BE2C (cell line): ENCODE data around the gene MYCN.
A peak's percentile ranks its signal among the peaks of the same experiment; 100 is the strongest.

Experiments
- DNase-seq: peaks from one replicate; pipeline ENCODE4 v3.0.0-alpha.2; 2020
- H3K27me3 ChIP-seq: fragments of 250-450 bp; sonication (Bioruptor Pico); 2 replicates; pipeline ENCODE4 v1.5.1; 2020; ENCODE audit warnings: mild to moderate bottlenecking
- H3K36me3 ChIP-seq: fragments of 250-450 bp; sonication (Bioruptor Pico); 2 replicates; pipeline ENCODE4 v1.5.1; 2020; ENCODE audit warnings: mild to moderate bottlenecking
- H3K4me1 ChIP-seq: fragments of 250-450 bp; sonication (Bioruptor Pico); 2 replicates; pipeline ENCODE4 v1.5.1; 2020
- H3K4me3 ChIP-seq: 2 replicates; pipeline ENCODE4 v1.5.1; 2011; ENCODE audit warnings: low read depth, low read length
- H3K9me3 ChIP-seq: fragments of 250-450 bp; sonication (Bioruptor Pico); 2 replicates; pipeline ENCODE4 v1.5.1; 2020
- TF ChIP-seq, protein P1 (sequence below): IDR thresholded peaks from 2 replicates; pipeline ENCODE4 v1.5.1; 2012; ENCODE audit warnings: mild to moderate bottlenecking, low read depth, low read length

MYCN gene

DNA sequence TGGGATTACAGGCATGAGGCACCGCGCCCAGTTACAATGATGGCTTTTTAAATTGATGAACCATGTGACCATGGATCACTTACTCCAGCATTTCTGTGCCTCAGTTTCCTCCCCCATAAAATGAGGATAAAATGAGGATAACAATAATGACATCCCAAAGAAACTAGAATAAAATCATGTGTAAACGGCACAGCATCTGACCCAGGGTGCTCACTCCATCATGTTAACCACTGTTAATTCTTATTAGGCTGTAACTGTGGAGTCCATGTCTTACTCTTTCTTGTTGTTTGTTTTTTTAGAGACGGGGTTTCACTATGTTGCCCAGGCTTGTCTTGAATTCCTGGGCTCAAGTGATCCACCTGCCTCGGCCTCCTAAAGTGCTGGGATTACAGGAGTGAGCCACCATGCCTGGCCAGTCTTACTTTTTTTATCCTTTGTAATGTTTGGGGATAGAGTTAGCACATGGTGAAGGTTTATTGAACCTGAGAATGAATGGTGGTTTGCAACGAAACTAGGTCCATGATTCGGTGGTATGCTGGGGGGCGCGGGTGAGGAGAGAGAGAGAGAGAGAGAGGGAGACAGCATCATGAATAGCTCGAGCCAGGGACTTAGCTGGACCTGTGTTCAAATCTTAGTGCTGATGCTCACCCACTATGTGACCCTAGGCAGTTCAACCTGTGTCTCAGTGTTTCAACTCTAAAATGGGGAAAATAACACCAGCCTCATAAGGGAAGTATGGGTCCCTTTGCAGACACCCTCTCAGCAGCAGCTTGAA lies 52.3 kb downstream of the MYCN start:
- no peaks in the 10 kb centered on the region for H3K27me3 ChIP-seq
- peaks cover 13% of the 10 kb centered on the region; the same call in 1 of the 2 replicates for H3K9me3 ChIP-seq
- DNase-seq, result peak; percentile 96
- H3K4me1 ChIP-seq, result no peaks in the 10 kb centered on the region
- TF ChIP-seq, protein P1, sequence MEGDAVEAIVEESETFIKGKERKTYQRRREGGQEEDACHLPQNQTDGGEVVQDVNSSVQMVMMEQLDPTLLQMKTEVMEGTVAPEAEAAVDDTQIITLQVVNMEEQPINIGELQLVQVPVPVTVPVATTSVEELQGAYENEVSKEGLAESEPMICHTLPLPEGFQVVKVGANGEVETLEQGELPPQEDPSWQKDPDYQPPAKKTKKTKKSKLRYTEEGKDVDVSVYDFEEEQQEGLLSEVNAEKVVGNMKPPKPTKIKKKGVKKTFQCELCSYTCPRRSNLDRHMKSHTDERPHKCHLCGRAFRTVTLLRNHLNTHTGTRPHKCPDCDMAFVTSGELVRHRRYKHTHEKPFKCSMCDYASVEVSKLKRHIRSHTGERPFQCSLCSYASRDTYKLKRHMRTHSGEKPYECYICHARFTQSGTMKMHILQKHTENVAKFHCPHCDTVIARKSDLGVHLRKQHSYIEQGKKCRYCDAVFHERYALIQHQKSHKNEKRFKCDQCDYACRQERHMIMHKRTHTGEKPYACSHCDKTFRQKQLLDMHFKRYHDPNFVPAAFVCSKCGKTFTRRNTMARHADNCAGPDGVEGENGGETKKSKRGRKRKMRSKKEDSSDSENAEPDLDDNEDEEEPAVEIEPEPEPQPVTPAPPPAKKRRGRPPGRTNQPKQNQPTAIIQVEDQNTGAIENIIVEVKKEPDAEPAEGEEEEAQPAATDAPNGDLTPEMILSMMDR, result no peak
- no peaks in the 10 kb centered on the region for H3K36me3 ChIP-seq
- H3K4me3 ChIP-seq, result no peak overlapping the region

DNA sequence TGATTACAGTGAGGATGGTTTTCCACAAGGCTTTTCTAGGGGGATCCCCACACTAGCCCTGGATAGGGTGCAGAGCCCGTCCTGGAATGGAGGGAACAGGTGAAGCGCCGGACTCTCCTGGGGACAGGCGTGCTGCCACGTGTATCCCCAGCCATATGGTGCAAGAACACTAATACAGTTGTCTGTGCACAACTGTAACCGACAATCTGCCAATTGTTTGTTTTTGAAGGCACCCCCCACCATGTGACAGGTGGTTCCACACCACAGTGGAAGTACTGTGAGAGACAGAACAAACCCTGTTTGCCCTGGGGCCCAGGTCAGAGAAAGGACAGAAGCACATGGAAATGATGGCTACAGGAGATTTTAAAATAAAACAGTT lies 52.9 kb downstream of the MYCN start:
- no peak overlapping the region for H3K4me3 ChIP-seq
- TF ChIP-seq, protein P1, result no peak
- no peaks in the 10 kb centered on the region for H3K27me3 ChIP-seq
- H3K9me3 ChIP-seq, result peaks cover 13% of the 10 kb centered on the region; the same call in 1 of the 2 replicates
- peak; percentile 100 for DNase-seq
- H3K36me3 ChIP-seq, result no peaks in the 10 kb centered on the region
- no peaks in the 10 kb centered on the region for H3K4me1 ChIP-seq

DNA sequence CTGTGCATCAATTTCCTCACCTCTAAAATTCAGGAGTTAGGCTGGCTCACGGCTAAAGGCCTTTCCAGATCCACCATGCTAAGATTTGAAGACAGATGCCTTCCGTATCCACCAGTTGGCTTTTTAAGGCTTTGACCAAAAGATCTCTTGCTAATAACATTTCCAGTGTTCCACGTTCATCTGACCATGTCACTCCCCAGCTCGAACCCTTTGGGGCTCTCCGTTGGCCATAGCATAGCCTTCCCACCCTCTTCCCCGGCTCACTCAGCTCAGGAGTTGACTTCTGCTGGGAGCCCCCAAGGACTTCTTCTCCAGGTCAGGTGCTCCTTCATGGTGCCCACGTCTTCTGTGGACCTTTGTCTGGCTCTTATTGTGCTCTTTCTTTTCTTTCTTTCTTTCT lies 53.3 kb downstream of the MYCN start:
- peak; percentile 99 for DNase-seq
- H3K9me3 ChIP-seq, result peaks cover 13% of the 10 kb centered on the region; the same call in 1 of the 2 replicates
- TF ChIP-seq, protein P1, result no peak
- no peak overlapping the region for H3K4me3 ChIP-seq
- no peaks in the 10 kb centered on the region for H3K36me3 ChIP-seq
- no peaks in the 10 kb centered on the region for H3K4me1 ChIP-seq
- no peaks in the 10 kb centered on the region for H3K27me3 ChIP-seq

DNA sequence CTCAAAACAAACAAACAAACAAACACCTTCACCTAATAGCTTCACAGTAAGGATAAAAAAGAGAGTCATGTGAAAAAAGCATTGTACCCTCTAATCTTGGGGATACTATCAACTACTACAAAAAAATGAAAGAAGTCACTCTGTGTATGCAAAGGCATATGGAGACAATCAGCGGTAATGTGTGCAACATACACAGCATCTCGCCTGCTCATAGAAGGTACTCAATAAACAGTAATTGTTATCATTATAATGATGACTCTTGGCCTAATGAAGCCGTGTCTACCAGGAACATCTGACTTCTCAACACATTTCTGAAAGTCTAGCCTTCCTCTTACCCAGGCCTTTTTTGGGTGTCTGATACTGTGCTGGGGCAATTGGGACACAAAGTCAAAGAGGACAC lies 55.3 kb downstream of the MYCN start:
- TF ChIP-seq, protein P1, result no peak
- peaks cover 13% of the 10 kb centered on the region; the same call in 1 of the 2 replicates for H3K9me3 ChIP-seq
- H3K27me3 ChIP-seq, result no peaks in the 10 kb centered on the region
- no peaks in the 10 kb centered on the region for H3K4me1 ChIP-seq
- peak; percentile 89 for DNase-seq
- H3K36me3 ChIP-seq, result no peaks in the 10 kb centered on the region
- no peak overlapping the region for H3K4me3 ChIP-seq
